Ovary (tissue), 9 donors: Measurements from ENCODE around the gene NFKBIE. TPM values are rescaled to one million over a fixed set of nuclear protein-coding genes. Genes with fewer than 3 reads are reported as not detected.

ENCODE experiments used
- DNase-seq, 5 donors: peaks; one replicate each; pipeline ENCODE4 v3.0.0-alpha.2; 2019 to 2020
- H3K27ac ChIP-seq, 2 donors: fragments of 200-600 bp; one replicate each; pipeline versions ENCODE4 v1.5.1 to v1.8.0; 2019 to 2022
- H3K27me3 ChIP-seq: fragments of 200-600 bp; one replicate; pipeline ENCODE4 v1.8.0; 2022
- H3K36me3 ChIP-seq: fragments of 200-600 bp; sonication (generic); one replicate; pipeline ENCODE4 v1.5.1; 2019
- H3K4me1 ChIP-seq: one replicate; pipeline ENCODE4 v1.8.1; 2013; ENCODE audit warnings: mild to moderate bottlenecking, moderate library complexity; ENCODE audit not compliant: insufficient read depth
- H3K4me3 ChIP-seq: fragments of 200-600 bp; sonication (generic); one replicate; pipeline ENCODE4 v1.5.1; 2017
- H3K9me3 ChIP-seq, 2 donors: fragments of 200-600 bp in 1 of 2; sonication (generic) in 1 of 2; one replicate each; pipeline versions ENCODE4 v1.5.1 to v1.8.1; 2013 to 2019; ENCODE audit warnings: mild to moderate bottlenecking in 1 of 2, moderate library complexity in 1 of 2
- CTCF ChIP-seq, 3 donors: fragments of 450-650 bp in 2 of 3; fragments of 200-600 bp in 1 of 3; IDR thresholded peaks; one replicate each; pipeline versions ENCODE4 v1.5.1 to v1.8.0; 2016 to 2022; ENCODE audit warnings: antibody characterized with exemption in 3 of 3, mild to moderate bottlenecking in 1 of 3
- EP300 ChIP-seq: sonication (generic); formaldehyde crosslinking; IDR thresholded peaks from one replicate; pipeline ENCODE4 v1.6.1; 2017; ENCODE audit warnings: antibody characterized with exemption
- POLR2A ChIP-seq: fragments of 450-650 bp; IDR thresholded peaks from one replicate; pipeline ENCODE4 v1.6.1; 2017; ENCODE audit warnings: antibody characterized with exemption, mild to moderate bottlenecking, moderate library complexity
- WGBS, 3 donors: extraction: QIAGEN DNeasy Blood & Tissue Kit in 1 of 3; methylation state at CpG; one replicate each; pipeline versions ENCODE4 v1.1.5 to v1.1.7; 2013 to 2017; 5-methylcytosine and 5-hydroxymethylcytosine counted together
- intact Hi-C, 4 donors: fragments of 100-400 bp; cut with DNase I; formaldehyde crosslinking; loops; one replicate each; pipeline versions ENCODE4 v1.11.0 to v1.15.1; 2022 to 2023
- polyA plus RNA-seq, 2 donors: library from polyadenylated mRNA; stranded (reverse); fragments of 200-250 nt in 1 of 2; fragments of 350-450 nt in 1 of 2; fragmentation: Illumina TruSeq in 1 of 2; extraction: RNeasy Lipid Tissue Mini Kit (QIAGEN cat#74804) in 1 of 2; gene quantifications; one replicate each; pipeline ENCODE4 v1.2.3, GENCODE V29; 2013 to 2014
- total RNA-seq, 7 donors: library from RNA; depleted of rRNA in 2 of 7; stranded (reverse); fragments of >200 nt in 2 of 7; fragmentation: NEBNext Ultra II Directional in 3 of 7; extraction: Animal tissue kit (Norgen Biotek cat#: 25700) in 3 of 7; gene quantifications; one replicate each; pipeline versions ENCODE4 v1.1.0 to v1.2.4, GENCODE V29; 2016 to 2023
- donor health status: DM: no; HTN: no; CAD: no; lungs with moderate emphysema.
- donor health status: DM: no; HTN: no; CAD: no.
- donor health status: Bipolar disorder and iron deficiency.
- donor health status: DM: yes; HTN: yes; CAD: no.
- donor health status: DM: no; HTN: no; CAD: no.
- donor health status: DM: yes; HTN: yes; CAD: no.

The NFKBIE gene
- total and polyA plus RNA-seq, 9 donors = 2.7 to 93.6 (median 4.9) TPM

DNA sequence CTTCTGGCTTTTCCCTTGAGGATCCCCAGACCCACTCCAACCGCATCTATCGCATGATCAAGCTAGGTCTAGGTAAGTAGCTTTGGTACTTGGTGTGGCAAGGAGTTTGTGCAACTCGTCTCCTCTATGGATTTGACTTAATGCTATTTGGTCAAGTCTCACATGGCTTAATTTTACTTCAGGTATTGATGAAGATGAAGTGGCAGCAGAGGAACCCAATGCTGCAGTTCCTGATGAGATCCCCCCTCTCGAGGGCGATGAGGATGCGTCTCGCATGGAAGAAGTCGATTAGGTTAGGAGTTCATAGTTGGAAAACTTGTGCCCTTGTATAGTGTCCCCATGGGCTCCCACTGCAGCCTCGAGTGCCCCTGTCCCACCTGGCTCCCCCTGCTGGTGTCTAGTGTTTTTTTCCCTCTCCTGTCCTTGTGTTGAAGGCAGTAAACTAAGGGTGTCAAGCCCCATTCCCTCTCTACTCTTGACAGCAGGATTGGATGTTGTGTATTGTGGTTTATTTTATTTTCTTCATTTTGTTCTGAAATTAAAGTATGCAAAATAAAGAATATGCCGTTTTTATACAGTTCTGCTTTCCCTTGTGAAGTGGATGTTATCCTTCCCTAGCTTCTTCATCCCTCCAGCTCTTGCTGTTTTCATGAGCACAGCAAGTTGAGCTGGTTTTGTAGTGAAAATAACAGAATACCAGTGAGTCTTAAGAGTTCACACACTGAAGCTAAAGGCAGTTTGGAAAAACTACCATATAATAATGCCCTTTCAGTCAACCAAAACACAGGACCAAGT, 11.8 kb downstream of the NFKBIE start:
- TF ChIP-seq CTCF (IDR thresholded peaks at IDR 0.05) = peak in 1 of 3 donors; percentile 6
- TF ChIP-seq EP300 = no peak
- no peak for TF ChIP-seq POLR2A
- DNase-seq = peak in 2 of 5 donors; percentile 23 to 28
- peaks cover 2% of the 10 kb centered on the region for H3K36me3 ChIP-seq
- no peaks in the 10 kb centered on the region for H3K27me3 ChIP-seq
- H3K4me1 ChIP-seq = peaks cover 16% of the 10 kb centered on the region
- H3K4me3 ChIP-seq = no peak overlapping the region
- H3K27ac ChIP-seq = no peak overlapping the region
- intact Hi-C loops = no loop called here
- WGBS, 3 donors = 62 to 66% (median 63%) methylated on average over 10 of the region's 10 CpGs
- no peaks in the 10 kb centered on the region for H3K9me3 ChIP-seq

GRCh38 chr6:44251576-44252524, 13.5 kb downstream of the NFKBIE start:
- intact Hi-C loops = no loop called here
- peak in 1 of 5 donors; percentile 19 for DNase-seq
- Histone ChIP-seq H3K36me3 (peaks cover 2% of the 10 kb centered on the region), H3K4me3 (no peak overlapping the region), H3K9me3 (no peaks in the 10 kb centered on the region), H3K27me3 (no peaks in the 10 kb centered on the region), H3K27ac (no peak overlapping the region), H3K4me1 (peaks cover 13% of the 10 kb centered on the region)
- 83 to 89% (median 87%) methylated on average over 14 of the region's 14 CpGs for WGBS, 3 donors
- no peak for TF ChIP-seq CTCF (IDR thresholded peaks at IDR 0.05)
- no peak for TF ChIP-seq POLR2A
- TF ChIP-seq EP300 = no peak

GRCh38 chr6:44250718-44251123, 14.6 kb downstream of the NFKBIE start:
- TF ChIP-seq CTCF (IDR thresholded peaks at IDR 0.05) = no peak
- no peak for TF ChIP-seq POLR2A
- TF ChIP-seq EP300 = no peak
- Histone ChIP-seq H3K9me3 (no peaks in the 10 kb centered on the region), H3K36me3 (peaks cover 2% of the 10 kb centered on the region), H3K4me1 (peaks cover 14% of the 10 kb centered on the region), H3K27ac (no peak overlapping the region), H3K4me3 (no peak overlapping the region), H3K27me3 (no peaks in the 10 kb centered on the region)
- WGBS, 3 donors = 65 to 68% (median 67%) methylated on average over 3 of the region's 3 CpGs
- intact Hi-C loops = no loop called here
- DNase-seq = no peak

DNA sequence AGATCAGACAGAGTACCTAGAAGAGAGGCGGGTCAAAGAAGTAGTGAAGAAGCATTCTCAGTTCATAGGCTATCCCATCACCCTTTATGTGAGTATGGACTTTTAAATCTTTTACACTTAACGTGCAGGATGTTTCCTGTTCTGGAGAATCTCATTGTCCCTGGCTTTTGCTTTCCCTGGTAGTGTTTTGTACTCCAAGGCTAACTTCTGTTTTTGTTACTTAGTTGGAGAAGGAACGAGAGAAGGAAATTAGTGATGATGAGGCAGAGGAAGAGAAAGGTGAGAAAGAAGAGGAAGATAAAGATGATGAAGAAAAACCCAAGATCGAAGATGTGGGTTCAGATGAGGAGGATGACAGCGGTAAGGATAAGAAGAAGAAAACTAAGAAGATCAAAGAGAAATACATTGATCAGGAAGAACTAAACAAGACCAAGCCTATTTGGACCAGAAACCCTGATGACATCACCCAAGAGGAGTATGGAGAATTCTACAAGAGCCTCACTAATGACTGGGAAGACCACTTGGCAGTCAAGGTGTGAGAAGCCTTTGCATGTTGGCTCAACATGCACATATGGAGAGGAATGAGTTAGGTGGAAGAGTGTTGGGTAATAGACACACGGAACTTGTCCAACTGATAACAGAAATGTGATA, 15.2 kb downstream of the NFKBIE start:
- peaks cover 16% of the 10 kb centered on the region for H3K4me1 ChIP-seq

More for the DNA sequence above, 15.2 kb downstream of the NFKBIE start:
- H3K36me3 ChIP-seq = peaks cover 2% of the 10 kb centered on the region
- WGBS, 3 donors = 56 to 67% (median 61%) methylated on average over 6 of the region's 6 CpGs
- H3K27ac ChIP-seq = no peak overlapping the region
- H3K27me3 ChIP-seq = no peaks in the 10 kb centered on the region
- no peaks in the 10 kb centered on the region for H3K9me3 ChIP-seq
- TF ChIP-seq EP300 = no peak
- no peak for TF ChIP-seq CTCF (IDR thresholded peaks at IDR 0.05)
- no peak for TF ChIP-seq POLR2A
- intact Hi-C loops = no loop called here
- no peak for DNase-seq
- H3K4me3 ChIP-seq = no peak overlapping the region
